GM11168 (cell line): ENCODE measurements around the gene AVPR1A.
"Not testable (repeated sequence)": the region's sequence is repeated elsewhere in the genome, so short reads cannot be mapped to it uniquely, and the experiment has no call there.

Experiments used
- in situ Hi-C: fragments of 300-500 bp; cut with MboI; formaldehyde crosslinking; loops from one replicate; pipeline ENCODE4 v1.12.0; 2022; ENCODE audit warnings: low sequenced_read_pairs; ENCODE audit not compliant: unreplicated experiment

Gene AVPR1A

DNA sequence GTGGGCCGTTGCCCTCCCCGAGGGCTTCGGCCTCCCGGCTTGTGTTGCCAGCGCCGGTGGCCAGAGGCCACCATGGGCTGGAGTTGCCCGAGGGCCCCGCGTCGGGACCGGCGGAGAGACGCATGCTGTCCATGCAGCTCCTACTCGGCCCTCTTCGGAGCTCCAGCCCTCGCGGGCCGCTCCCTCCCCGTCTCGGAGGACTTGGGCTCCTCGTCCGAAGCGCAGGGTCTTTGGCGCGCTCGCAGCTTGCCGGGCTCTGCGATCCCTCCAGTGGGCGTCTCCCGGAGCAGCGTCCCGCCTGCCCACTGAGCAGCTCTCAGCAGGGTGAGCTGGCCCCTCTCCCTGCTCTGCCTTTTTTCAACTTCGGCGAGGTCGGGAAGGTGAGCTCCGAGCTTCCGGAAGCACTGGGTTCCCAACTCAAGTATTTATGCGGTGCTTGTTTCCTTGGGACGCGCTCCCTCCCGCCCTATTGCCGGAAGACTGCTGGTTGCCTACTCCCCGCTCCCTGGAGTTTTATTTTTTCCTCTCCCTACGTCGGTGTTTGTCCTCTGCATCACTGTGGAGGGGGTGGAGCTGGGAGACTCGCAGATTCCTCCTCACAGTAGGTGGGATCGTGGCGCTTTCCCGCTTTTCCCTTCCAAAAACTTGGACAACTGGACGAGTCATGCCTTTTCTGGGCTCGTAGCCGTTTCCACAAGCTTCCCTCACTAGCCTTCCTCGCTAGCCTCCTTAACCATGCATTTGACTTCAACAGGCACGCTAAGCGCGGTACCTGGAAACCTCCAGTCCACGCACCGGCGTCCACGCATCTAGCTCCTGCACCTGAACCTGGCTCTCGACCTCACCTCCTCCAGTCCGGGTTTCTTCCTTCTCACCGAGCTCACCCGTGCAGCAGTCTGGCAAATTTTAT is at the start of gene AVPR1A:
AVPR1A (minus strand) TSS at position 489 of the 910 bp plus-strand sequence; CDS start at position 124, 365 bp downstream.
- in situ Hi-C loops = no loop called here

GRCh38 chr12:63196168-63196567 is 45.2 kb upstream of the AVPR1A start:
- in situ Hi-C loops = no loop called here

DNA sequence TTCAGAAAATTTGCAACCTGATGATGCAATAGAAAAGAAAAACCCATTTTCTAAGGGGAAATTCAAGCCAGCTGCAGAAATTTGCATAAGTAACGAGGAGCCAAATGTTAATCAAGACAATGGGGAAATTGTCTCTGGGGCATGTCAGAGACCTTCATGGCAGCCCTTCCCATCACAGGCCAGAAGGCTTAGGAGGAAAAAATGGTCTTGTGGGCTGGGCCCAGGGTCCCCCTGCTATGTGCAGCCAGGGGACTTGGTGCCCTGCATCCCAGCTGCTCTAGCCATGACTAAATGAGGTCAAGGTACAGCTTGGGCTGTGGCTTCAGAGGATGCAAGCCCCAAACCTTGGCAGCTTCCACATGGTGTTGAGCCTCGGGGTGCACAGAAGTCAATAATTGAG is 28.2 kb upstream of the AVPR1A start:
- in situ Hi-C loops = no loop called here

DNA sequence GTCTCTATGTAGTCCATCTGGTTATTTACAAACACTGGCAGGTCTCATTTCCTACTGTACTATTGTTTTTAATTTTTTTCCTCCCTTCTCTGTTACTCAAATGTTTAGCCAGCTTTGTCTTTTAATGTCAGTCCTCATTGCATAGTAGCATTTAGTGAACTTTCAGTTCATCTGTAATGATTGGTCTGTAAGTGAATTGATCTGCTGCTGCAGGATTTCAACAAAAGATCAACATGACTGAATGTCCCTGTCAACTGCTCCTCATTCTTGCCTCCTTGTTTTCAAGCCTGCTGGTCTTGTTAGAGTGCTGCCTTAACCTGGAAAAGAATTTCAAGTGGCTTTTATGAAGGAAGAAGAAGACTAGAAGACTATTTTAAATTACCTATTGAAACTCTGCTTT is 19.3 kb upstream of the AVPR1A start:
- in situ Hi-C loops = no loop called here

DNA sequence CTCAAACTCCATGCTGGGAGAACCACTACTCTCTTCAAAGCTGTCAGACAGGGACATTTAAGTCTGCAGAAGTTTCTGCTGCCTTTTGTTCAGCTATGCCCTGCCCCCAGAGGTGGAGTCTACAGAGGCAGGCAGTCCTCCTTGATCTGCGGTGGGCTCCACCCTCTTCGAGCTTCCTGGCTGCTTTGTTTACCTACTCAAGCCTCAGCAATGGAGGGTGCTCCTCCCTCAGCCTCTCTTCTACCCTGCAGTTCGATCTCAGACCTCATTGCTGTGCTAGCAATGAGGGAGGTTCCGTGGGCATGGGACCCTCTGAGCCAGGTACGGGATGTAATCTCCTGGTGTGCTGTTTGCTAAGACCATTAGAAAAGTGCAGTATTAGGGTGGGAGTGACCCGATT is 16.7 kb upstream of the AVPR1A start:
- in situ Hi-C loops = not testable (repeated sequence)

- in situ Hi-C loops = no loop called here
These were observed 13.9 kb upstream of the AVPR1A start for GRCh38 chr12:63164911-63165310.

DNA sequence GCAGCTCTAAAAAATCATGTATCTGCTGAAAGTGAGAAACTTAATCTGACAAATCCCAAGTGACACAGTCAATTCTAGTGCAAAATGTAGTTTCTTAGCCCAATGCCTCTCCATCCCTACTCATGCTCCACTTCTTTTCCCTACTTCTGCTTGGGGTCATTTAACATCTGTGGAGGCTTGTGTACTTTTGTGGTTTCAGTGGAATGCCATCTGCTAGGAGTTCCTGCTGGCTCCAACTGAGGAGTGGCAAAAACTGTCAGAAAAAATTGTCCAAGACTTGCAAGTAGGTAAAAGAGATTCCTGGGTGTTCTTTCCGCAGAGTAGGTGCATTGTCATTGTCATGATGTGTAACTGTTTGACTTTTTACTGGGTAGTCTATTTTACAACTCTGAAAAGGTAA is 12.5 kb upstream of the AVPR1A start:
- in situ Hi-C loops = no loop called here

GRCh38 chr12:63155375-63155774 is 4.4 kb upstream of the AVPR1A start:
- in situ Hi-C loops = no loop called here

GRCh38 chr12:63154560-63154959 is 3.6 kb upstream of the AVPR1A start:
- in situ Hi-C loops = no loop called here

DNA sequence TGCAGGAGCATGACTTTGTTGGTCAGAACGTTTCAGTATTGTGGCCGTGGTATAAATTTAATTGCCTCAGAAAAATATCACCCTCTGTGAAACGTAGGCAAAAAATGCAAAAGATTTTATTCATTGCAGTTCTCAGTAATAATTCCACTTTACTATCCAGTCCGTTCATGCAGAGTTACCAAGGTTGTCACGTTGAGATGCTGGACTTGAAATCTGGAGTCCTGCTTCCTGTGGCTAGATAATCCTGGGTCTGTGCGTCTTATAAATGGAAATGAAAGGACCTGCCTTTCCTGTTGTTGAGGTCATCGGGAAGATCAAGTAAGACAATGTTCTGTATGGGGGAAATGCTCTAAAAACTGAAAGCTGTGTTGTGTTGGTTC is 1.3 kb upstream of the AVPR1A start:
- in situ Hi-C loops = no loop called here

- in situ Hi-C loops = no loop called here
These were observed 771 bp upstream of the AVPR1A start for GRCh38 chr12:63151623-63152320.

GRCh38 chr12:63149909-63150712 is 890 bp downstream of the AVPR1A start:
- in situ Hi-C loops = no loop called here

DNA sequence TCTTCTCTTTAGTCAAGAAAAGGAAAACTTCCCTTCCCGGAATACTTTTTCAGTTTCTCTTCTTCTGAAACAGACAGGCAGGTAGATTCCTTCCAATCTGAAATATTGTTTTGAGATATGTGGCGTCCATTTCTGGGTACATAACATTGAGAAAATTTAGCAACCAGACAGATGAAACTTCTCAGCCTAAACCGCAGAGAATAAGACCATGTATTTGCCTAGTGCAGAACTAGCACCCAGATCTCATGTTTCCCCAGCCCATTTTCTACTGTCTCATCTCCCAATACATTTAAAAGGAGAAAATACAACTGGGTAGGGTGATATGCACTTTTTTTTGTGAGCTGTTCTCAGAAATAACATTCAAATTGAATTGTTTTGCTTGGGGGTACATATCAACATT is 6.4 kb downstream of the AVPR1A start:
- in situ Hi-C loops = no loop called here

- in situ Hi-C loops = no loop called here
These were observed 12.5 kb downstream of the AVPR1A start for GRCh38 chr12:63138488-63138887.

- in situ Hi-C loops = no loop called here
These were observed 17.0 kb downstream of the AVPR1A start for GRCh38 chr12:63133981-63134380.

GRCh38 chr12:63132201-63132600 is 18.8 kb downstream of the AVPR1A start:
- in situ Hi-C loops = no loop called here

GRCh38 chr12:63129927-63130326 is 21.1 kb downstream of the AVPR1A start:
- in situ Hi-C loops = no loop called here

DNA sequence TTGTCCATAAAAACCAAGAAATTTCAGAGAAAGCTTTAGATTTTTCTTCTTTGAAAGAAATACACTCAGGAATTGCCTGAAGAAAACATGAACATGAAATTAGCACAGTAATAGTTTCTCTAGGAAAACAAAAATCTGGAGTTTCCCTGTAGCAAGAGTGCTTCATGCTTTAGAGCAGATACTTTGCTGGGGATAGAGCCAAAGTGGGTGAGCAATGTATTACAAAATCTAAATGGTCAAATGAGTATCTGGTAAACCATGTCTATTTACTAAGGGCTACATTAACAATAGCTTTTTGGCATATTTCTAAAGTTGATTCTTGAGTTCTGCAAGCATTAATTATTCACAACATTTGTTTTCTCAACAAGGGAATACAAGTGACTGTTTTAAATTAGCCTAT is 26.2 kb downstream of the AVPR1A start:
- in situ Hi-C loops = no loop called here

GRCh38 chr12:63103494-63104131 is 47.4 kb downstream of the AVPR1A start:
- in situ Hi-C loops = no loop called here

DNA sequence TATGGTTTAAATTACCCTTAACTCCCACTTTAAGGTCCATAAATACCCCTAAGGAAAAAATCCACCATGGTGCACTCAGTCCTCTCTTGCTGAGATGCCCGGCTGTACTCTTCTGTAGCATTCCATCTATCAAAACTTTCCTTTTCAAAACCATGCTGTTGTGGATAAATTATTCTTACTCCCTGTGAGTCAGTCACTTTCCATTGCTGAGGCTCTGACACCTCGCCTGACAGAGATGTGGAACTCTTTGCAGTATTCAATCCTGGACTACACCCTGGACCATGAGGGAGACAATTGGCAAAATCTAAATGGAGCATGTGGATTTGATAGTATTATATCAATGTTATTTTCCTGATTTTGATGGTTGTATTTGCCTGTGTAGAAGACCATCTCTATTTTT is 49.1 kb downstream of the AVPR1A start:
- in situ Hi-C loops = no loop called here
